HG03469 (cell line): Measurements from ENCODE around the gene NCK2.
A peak's percentile ranks its signal among the peaks of the same experiment; 100 is the strongest.

Source experiments
- ATAC-seq: cut with Tn5 transposase; IDR thresholded peaks from one replicate; pipeline ENCODE4 v1.9.1; 2021; ENCODE audit warnings: mild to moderate bottlenecking, moderate library complexity, moderate number of reproducible peaks; ENCODE audit not compliant: unreplicated experiment

NCK2 gene

GRCh38 chr2:105789745-105790460 is 45.2 kb downstream of the NCK2 start:
- ATAC-seq: peak; percentile 62

GRCh38 chr2:105790461-105791149 is 45.9 kb downstream of the NCK2 start:
- no peak for ATAC-seq

- no peak for ATAC-seq
Measured at GRCh38 chr2:105791229-105791628, 46.5 kb downstream of the NCK2 start.

DNA sequence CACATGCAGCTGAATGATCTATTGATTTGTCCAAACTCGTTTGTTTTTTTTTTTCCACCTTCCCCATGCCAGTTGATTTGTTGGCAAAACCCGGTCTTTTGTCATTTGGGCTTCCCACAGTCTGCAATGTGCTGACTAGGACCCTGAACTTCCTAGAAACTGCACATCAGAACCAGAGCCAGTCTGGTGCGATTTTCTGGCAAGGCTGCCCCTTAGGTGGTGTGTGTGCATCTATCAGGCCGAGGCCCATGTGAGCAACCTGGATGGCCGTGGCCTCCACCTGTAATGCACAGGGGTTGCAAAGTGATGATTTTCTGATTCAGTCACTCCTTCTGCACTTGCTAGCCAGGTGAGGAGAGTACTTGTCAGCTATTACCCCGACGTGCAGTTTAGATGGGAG is 47.8 kb downstream of the NCK2 start:
- no peak for ATAC-seq

DNA sequence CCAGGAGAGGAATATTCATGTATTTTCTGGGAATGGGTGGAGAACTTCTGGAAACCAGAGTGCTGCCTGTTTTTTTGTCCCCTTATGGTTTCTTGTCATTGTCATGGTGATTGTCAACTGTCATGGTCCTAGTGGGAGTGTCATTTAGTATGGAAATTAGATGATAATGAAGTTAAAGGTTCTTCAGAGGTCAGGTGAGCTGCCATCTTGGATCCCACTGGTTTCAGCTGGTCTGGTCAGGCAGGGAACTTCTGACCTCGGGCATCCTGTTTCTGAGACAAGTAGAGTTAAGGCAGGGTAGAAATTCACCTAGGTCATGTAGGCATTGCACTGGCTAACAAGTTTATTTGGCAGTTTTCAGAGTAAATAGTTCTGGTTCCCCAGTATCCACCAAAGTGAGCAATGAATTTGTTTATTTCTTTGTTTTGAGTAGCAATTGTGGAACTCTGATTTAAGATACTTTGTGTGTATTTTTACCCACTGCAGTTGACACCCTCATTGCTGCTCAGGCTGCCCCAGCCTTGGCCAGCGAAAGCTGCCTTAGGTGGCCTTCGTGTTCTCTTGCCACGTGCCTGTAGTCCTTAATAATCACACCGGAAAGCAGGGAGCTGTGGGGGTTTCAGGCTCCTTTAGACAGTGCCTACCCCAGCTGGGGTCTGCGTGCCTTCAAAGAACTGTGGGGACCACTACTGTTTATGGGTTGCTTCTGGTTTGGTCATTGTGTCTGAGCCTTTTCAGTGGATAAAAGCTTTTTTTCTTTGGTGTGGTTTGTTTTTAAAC is 48.7 kb downstream of the NCK2 start:
- ATAC-seq: no peak

DNA sequence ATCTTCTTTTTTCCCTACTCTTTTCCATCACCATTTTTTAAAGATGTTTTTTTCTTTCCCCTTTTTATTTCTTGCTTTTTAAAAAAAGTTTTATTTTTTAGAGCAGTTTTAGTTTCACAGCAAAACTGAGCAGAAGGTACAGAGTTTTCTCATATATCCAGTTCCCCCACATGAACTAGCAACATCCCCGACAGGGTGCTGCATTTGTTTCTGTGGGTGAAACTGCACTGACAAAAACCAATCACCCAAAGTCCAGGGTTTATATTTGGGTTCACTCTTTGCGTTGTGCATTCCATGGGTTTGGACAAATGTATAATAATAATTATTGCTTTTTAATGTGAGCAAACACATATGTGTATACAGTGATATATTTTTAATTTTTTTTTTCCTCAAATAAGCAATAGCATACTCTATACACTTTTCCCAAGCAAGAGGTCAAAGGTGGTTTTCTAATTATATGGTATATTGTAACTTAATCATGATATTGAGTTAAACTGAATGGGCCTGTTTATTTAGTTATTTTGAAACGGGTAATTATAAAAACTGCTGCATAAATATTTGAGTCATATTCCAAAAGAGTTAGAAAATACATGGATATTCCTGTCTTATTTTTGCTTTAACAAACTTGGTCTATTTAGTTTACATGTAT is 50.3 kb downstream of the NCK2 start:
- ATAC-seq: no peak

- ATAC-seq: no peak
Measured at GRCh38 chr2:105795575-105795934, 50.8 kb downstream of the NCK2 start.

DNA sequence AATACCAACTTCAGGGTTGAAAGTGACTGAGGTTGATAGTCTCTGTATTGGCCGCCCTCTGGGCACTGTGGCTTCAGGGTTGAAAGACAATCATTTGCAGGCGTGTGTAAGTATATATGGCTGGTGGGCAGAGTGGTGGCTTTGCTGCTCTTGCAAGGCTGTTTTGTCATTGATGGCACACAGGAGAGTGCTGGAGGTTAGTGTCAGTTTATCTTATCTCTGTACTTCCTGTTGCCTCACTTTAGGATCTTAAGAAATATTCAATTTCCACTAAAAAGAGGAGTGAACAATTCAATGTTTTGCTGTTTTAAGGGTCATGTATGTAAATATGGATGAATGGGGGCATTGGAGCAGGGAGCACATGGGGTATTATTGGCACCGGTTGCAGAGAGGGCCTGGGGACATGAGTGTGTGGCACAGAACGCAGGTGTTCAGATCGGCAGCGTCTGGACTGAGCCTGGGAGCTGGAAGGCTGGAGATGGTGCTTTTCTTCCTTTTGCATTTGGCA is 51.5 kb downstream of the NCK2 start:
- ATAC-seq: no peak

DNA sequence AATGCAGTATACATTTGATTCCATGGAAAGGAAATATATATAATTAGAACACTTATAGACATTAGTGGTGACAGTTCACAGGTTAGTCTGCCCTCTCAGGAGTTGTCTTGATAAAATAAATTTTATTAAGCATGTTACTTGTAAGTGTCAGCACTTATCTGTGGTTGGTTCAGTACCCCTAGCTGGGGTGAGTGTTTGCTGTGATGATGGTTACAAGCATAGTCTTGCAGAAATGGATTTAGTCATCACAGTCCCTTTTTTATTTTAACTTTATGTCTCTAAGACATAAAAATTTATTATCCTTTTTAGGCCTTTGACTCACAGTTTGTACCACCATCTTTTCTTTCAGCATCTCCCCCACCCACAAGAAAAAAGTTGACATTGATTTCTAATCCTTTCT is 52.1 kb downstream of the NCK2 start:
- no peak for ATAC-seq

DNA sequence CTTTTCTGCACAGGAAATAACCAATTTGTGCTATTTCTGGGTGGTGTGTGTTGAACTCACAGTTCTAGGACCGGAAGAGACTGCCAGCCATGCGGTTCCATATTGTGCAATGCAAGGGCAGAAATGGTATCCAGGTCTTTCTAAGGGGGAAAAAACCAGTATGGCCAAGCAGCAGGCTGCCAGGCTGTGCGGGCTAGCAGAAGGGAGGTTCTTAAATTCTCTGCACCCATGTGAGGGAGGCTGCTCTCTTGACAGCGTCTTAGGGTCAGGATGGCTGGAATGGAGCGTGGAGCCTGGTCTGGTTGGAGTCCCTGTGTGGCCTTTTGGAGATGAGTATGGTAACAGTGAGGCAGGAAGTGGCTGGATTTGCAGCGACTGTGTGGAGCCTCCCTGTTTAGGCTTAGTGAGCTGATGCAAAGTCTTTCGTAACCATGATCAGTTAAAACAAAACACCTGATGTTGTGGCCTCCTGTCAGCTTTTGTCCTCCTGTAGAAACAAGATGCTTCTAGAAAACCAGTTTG is 52.6 kb downstream of the NCK2 start:
- peak; percentile 26 for ATAC-seq

GRCh38 chr2:105798595-105798994 is 53.9 kb downstream of the NCK2 start:
- ATAC-seq: no peak

DNA sequence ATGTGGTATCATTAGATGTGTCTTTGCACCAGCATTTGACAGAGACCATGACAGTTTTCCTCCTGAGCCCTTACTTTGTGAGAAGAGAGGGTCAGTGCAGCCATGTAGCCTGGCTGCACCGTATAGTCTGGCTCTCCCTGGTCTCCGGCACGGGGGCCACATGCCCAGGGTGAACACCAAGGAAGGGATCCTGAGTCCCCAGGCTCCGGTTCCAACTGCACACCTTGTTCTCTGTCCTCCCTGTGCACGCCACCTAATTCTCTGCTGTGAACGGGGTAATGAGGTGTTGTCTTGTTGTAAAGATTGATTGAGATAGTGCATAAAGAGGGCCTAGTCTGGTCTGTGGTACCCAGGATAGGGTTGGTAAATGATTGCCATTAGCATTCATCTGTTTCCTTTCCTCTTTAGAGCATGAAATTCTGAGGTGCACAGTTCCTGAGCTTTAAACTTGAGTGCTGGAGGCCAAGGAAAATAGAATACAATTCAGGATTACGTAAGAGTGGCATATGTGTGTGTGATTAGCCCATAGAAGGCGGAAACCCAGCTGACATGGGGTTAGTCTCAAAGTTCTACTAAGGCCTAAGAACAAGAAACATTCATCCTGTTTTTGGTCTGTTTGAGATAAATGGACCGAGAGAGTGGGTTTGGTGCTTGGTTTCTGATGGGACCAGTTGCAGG is 55.5 kb downstream of the NCK2 start:
- no peak for ATAC-seq

- ATAC-seq: no peak
Measured at GRCh38 chr2:105800953-105801635, 56.4 kb downstream of the NCK2 start.

GRCh38 chr2:105801961-105802360 is 57.2 kb downstream of the NCK2 start:
- ATAC-seq: no peak

GRCh38 chr2:105802587-105802986 is 57.9 kb downstream of the NCK2 start:
- ATAC-seq: peak; percentile 36

DNA sequence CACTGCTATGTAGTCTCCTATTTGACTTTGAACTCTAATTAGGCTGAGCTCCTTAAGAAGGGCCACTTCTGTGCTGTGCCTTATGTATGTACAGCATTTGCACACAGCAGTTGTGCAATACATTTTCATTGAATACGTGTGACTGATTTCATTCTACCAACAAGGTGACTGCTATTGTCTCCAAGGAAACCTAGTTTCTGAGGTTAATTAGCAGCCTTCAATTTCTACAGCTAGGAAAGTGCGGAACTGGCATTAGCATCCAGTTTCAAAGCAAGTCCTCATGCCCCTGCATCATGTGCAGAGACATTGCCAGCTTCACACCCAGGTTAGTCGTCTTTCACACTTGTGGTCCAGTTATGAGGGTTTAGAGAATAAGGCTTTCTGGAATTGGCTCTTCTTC is 58.6 kb downstream of the NCK2 start:
- no peak for ATAC-seq

- ATAC-seq: no peak
Measured at GRCh38 chr2:105803773-105804172, 59.1 kb downstream of the NCK2 start.

GRCh38 chr2:105804266-105804665 is 59.6 kb downstream of the NCK2 start:
- no peak for ATAC-seq

- ATAC-seq: no peak
Measured at GRCh38 chr2:105806996-105807395, 62.3 kb downstream of the NCK2 start.
